ENCODE data around the gene ACP7. TPM values are rescaled to one million over a fixed set of nuclear protein-coding genes. Genes with fewer than 3 reads are reported as not detected.
A peak's percentile ranks its signal among the peaks of the same experiment; 100 is the strongest.

The ACP7 gene
- total RNA-seq, 4 donors from 2014 or later = 20.8 to 46.5 (median 29.0) TPM

DNA sequence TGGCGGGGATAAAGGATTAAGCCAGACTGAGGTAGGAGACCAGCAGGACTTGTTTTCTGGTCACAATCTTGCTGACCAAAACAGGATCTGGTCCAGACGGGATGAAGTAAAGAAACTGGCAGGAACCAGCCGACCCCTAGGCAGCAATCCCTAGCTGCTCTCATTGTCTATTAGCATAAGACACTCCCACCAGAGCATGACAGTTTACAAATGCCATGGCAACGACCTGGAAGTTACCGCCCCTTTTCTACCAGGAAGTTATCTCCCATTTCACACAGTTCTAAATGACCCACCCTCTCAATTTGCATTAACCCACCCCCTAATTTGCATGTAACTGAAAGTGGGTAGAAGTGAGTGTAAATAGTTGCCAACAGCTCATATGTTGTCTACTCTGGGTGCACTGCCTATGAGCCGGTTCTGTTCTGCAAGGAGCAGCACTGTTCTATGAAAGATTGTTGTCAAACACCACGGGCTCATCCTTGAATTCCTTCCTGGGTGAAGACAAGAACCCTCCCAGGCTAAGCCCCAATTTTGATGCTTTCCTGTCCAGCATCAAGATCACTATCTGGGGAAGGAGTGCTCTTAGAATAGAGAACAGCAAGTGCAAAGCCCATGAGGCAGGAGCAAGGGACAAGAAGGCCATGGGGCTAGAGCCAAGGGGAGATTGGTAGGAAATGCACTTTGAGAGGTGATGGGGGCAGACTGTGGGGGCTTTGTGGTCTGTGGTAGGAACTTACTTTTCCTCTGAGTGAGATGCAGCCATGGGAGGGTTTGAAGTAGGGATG lies 37.9 kb upstream of the ACP7 start:
- no peak overlapping the region for H3K4me3 ChIP-seq (ENCODE audit: low read depth, poor library complexity, severe bottlenecking)
- intact Hi-C loops (cut with DNase I; ENCODE audit: low total_unique reads) = loop anchor here (10.0 kb wide), 1 partner anchor 81 kb away; no protein-coding TSS in a partner anchor
- no peak for DNase-seq (ENCODE audit: low spot score in 2 of 2)
- no peak for TF ChIP-seq POLR2A (IDR thresholded peaks at IDR 0.05)
- TF ChIP-seq, protein P1, sequence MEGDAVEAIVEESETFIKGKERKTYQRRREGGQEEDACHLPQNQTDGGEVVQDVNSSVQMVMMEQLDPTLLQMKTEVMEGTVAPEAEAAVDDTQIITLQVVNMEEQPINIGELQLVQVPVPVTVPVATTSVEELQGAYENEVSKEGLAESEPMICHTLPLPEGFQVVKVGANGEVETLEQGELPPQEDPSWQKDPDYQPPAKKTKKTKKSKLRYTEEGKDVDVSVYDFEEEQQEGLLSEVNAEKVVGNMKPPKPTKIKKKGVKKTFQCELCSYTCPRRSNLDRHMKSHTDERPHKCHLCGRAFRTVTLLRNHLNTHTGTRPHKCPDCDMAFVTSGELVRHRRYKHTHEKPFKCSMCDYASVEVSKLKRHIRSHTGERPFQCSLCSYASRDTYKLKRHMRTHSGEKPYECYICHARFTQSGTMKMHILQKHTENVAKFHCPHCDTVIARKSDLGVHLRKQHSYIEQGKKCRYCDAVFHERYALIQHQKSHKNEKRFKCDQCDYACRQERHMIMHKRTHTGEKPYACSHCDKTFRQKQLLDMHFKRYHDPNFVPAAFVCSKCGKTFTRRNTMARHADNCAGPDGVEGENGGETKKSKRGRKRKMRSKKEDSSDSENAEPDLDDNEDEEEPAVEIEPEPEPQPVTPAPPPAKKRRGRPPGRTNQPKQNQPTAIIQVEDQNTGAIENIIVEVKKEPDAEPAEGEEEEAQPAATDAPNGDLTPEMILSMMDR (IDR thresholded peaks at IDR 0.05) = no peak
- WGBS, 2 donors = 70 to 73% methylated on average over 7 of the region's 7 CpGs

DNA sequence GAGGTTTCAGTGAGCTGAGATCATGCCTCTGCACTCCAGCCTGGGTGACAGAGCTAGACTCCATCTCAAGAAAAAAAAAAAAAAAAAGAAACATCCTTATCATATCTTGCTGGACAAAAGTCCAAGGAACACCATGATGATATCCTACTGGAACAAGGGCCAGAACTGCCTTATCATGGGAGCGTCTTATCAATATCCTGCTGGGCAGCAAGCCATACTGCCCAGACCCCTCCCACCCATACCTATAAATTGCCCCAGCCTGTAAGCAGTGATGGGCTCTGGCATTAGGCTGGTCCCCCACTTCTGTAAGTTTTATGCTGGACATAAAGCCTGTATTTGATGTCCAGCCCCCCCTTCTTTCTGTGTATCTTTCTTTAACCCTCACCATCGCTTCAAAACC lies 37.1 kb upstream of the ACP7 start:
- no peak overlapping the region for H3K4me3 ChIP-seq (ENCODE audit: low read depth, poor library complexity, severe bottlenecking)
- TF ChIP-seq, protein P1 (IDR thresholded peaks at IDR 0.05) = no peak
- no peak for TF ChIP-seq POLR2A (IDR thresholded peaks at IDR 0.05)
- DNase-seq (ENCODE audit: low spot score in 2 of 2) = no peak
- intact Hi-C loops (cut with DNase I; ENCODE audit: low total_unique reads) = loop anchor here (10.0 kb wide), 1 partner anchor 82 kb away; no protein-coding TSS in a partner anchor
- 73 to 95% methylated on average over 2 of the region's 2 CpGs for WGBS, 2 donors

DNA sequence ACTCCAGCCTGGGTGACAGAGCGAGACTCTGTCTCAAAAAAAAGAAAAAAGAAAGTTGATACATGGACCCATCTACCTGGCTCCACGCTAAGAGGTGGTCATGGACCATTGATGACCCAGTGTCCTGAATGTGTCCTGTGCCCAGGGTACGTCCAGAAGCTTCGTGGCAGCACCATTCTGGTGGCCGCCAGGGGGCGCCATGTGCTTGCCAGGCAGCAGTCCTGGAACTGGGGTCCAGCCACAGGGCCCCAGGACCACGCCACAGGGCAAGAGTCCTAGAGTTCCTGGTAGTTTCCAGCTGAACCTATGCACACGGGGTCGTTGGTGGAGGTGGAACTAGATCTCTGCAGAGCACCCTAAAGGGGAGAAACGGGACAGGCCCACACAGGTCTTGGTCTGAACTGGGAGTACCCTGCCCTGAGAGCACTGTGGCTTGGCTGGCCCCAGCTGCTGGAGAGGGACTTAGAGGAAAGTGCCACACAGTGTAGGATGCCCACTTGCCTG lies 31.9 kb upstream of the ACP7 start:
- H3K4me3 ChIP-seq (ENCODE audit: low read depth, poor library complexity, severe bottlenecking) = no peak overlapping the region
- TF ChIP-seq, protein P1 (IDR thresholded peaks at IDR 0.05) = no peak
- TF ChIP-seq POLR2A (IDR thresholded peaks at IDR 0.05) = no peak
- 22 to 23% methylated on average over 10 of the region's 10 CpGs for WGBS, 2 donors
- DNase-seq (ENCODE audit: low spot score in 2 of 2) = peak; percentile 21 to 90
- intact Hi-C loops (cut with DNase I; ENCODE audit: low total_unique reads) = no loop called here

DNA sequence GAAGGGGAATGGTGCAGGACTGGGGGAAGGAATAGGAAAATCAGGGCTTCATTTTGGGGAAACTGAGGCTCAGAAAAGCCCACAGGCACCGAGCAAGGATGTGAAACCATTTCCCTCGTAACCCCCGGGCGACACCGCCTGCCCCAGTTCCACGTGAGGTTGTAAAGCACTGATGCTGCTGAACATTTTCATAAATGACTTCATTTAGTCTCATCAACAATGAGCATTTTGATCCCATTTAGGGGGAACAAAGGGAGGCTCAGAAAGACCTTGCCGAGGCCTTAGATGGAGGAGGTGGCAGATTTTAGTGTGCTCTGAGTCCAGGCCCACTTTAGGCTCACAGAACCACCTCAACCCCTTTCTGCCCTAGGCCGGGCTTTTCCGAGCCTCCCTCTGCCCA lies 31.3 kb upstream of the ACP7 start:
- H3K4me3 ChIP-seq (ENCODE audit: low read depth, poor library complexity, severe bottlenecking) = no peak overlapping the region
- intact Hi-C loops (cut with DNase I; ENCODE audit: low total_unique reads) = no loop called here
- no peak for TF ChIP-seq POLR2A (IDR thresholded peaks at IDR 0.05)
- TF ChIP-seq, protein P1 (IDR thresholded peaks at IDR 0.05) = no peak
- no peak for DNase-seq (ENCODE audit: low spot score in 2 of 2)
- WGBS, 2 donors = 79 to 87% methylated on average over 9 of the region's 9 CpGs

DNA sequence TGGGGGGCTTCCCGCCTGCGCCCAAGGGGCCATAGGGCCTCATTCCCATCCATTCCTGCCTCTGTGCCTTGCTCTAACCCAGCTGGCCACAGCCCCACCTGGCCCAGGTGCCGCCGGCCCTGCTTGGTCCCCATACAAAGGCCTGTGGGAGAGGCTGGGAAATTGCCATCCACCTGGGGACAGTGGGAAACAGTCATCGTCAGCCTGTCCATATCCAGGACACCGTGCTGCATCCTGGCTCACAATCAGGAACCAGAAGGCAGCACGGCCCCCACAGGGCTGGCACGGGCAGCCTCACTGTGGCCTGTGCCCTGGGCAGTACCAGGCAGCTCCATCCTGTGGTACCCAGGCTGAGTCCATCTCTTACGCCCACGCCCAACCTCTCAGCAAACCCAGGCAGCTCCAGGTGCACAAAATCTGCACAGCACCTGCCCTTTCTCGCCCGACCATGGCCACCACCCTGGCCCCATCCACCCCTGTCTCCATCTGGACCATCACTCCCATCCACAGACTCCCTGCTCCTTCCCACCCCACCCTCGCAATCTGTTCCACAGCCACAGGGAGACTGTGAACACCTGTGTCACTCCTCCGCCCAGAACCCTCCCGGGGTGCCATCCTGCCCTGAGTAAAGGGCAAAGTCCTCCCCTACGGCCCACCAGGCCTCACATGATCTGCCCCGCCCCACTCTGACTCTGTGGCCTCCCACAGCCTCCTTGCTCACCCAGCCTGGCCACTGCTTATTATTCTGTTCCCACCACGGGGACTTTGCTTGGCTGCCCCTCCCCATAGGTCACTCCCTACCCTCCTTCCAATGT lies 30.7 kb upstream of the ACP7 start:
- intact Hi-C loops (cut with DNase I; ENCODE audit: low total_unique reads) = no loop called here
- H3K4me3 ChIP-seq (ENCODE audit: low read depth, poor library complexity, severe bottlenecking) = no peak overlapping the region
- no peak for TF ChIP-seq POLR2A (IDR thresholded peaks at IDR 0.05)
- TF ChIP-seq, protein P1 (IDR thresholded peaks at IDR 0.05) = no peak
- 82 to 85% methylated on average over 18 of the region's 18 CpGs for WGBS, 2 donors
- no peak for DNase-seq (ENCODE audit: low spot score in 2 of 2)

Measured in lower leg skin (tissue), 4 donors.